GM10248 (cell line): ENCODE results near the gene RAB20.

Experiments
- CTCF ChIA-PET: fragments of 300-600 bp; sonication (Branson Sonifier 250); formaldehyde crosslinking; extraction: SDS; loops from one replicate; lab custom pipeline; 2021; ENCODE audit warnings: antibody characterized with exemption; lab: Yijun Ruan, JAX
- POLR2A ChIA-PET: fragments of 350-650 bp; sonication (Branson Sonifier 250); formaldehyde crosslinking; extraction: SDS; loops from one replicate; lab custom pipeline; 2020; ENCODE audit warnings: antibody characterized with exemption; lab: Yijun Ruan, JAX
- DNase-seq: peaks from one replicate; pipeline ENCODE4 v3.0.0; 2012; ENCODE audit errors: extremely low spot score
- CTCF ChIP-seq: IDR thresholded peaks from 2 replicates; pipeline ENCODE4 v1.5.1; 2012; ENCODE audit warnings: mild to moderate bottlenecking, low read depth; ENCODE audit errors: extremely low read depth, missing control alignments, control extremely low read depth

RAB20 gene

GRCh38 chr13:110503979-110504499 is 57.5 kb downstream of the RAB20 start:
- no peak for TF ChIP-seq CTCF
- DNase-seq = no peak
- ChIA-PET POLR2A (interaction anchor here (0.6 kb wide), 1 partner anchor 17 kb away, joined by 4 read pairs; no protein-coding TSS in a partner anchor), CTCF (interaction anchor here (1.1 to 1.4 kb wide), 2 partner anchors 15 to 35 kb away, joined by 3 read pairs; no protein-coding TSS in a partner anchor)

GRCh38 chr13:110503037-110503901 is 58.3 kb downstream of the RAB20 start:
- no peak for TF ChIP-seq CTCF
- ChIA-PET CTCF (interaction anchor here (1.1 kb wide), 1 partner anchor 35 kb away, joined by 3 read pairs; no protein-coding TSS in a partner anchor), POLR2A (no interaction called here)
- DNase-seq = no peak

GRCh38 chr13:110501188-110501587 is 60.3 kb downstream of the RAB20 start:
- POLR2A ChIA-PET = no interaction called here
- DNase-seq = no peak
- TF ChIP-seq CTCF = no peak
- CTCF ChIA-PET = interaction anchor here (0.9 to 1.2 kb wide), 2 partner anchors 10 to 14 kb away, joined by 3 read pairs; no protein-coding TSS in a partner anchor

GRCh38 chr13:110500341-110500740 is 61.2 kb downstream of the RAB20 start:
- ChIA-PET CTCF (interaction anchor here (0.9 to 1.1 kb wide), 4 partner anchors 10 to 45 kb away, joined by 3 read pairs; no protein-coding TSS in a partner anchor), POLR2A (no interaction called here)
- DNase-seq = no peak
- TF ChIP-seq CTCF = no peak

GRCh38 chr13:110499621-110500281 is 61.8 kb downstream of the RAB20 start:
- no peak for DNase-seq

More at GRCh38 chr13:110499621-110500281, 61.8 kb downstream of the RAB20 start:
- no peak for TF ChIP-seq CTCF
- POLR2A ChIA-PET = no interaction called here
- CTCF ChIA-PET = interaction anchor here (1.0 to 1.1 kb wide), 3 partner anchors 9 to 44 kb away, joined by 3 read pairs; no protein-coding TSS in a partner anchor
